CD4-positive, alpha-beta T cell treated with Interleukin-2 at 100 ng/mL for 4 hours (primary cell): ENCODE data around the gene COX6A2.
"Not testable (repeated sequence)": the region's sequence is repeated elsewhere in the genome, so short reads cannot be mapped to it uniquely, and the experiment has no call there.

Experiments
- DNase-seq: peaks from one replicate; pipeline ENCODE4 v3.0.0-alpha.2; 2020; ENCODE audit warnings: low spot score

Gene COX6A2

DNA sequence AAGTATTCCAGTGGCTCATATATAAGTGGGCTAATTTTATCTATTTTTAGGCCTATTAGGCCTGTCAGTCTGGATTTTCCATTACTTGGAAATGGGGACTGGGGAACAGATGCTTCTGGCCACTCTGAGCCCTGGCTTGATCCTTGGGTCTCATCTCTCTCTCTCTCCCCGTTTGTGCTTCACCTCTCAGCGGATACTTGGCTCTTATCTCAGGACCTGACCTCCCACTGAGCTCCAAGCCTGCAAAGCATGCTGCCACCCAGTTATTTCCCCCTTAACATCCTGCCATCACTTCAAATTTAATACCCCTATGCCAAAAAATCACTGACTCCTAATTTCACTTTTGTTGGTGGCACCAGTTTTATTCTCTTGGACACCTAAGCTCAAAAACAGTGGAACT lies 10.3 kb upstream of the COX6A2 start:
- DNase-seq = no peak

GRCh38 chr16:31436221-31437045 lies 8.3 kb upstream of the COX6A2 start:
- no peak for DNase-seq

DNA sequence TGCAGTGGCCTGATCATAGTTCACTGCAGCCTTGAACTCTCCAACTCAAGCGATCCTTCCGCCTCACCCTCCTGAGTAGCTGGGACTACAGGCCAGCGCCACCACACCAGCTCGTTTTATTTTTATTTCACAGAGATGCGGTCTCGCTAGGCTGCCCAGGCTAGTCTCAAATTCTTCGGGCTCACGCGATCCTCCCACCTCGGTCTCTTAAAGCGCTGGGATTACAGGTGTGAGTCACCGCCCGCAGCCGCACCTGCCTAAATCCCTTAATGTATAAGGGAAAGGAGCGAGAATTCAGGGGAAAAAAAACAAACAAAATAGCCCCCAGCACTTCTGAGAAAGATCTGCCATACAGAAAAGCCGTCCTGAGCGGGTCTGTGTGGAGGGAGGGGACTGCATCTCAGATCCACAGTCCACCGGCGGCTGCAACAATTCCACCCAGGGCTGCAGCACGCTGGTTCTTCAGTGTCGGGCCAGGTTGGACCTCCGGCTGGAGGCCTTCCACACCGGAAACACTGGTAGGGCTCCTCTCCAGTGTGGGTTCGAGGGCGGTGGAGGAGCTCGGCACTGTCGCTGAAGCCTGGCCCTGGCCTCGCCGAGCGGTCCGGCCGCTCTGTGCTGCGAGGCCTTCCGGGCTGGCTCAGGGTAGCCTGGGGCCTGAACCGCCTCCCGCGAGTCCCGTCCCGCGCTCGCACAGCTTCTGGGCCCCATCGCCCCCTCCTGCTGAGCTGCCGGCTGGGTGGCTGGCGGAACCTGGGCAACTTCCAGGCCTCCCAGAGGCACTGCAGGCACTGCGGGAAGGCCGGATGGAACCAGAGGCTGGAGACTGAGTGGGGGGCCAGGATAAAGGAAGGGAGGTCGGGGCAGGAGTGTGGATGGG lies 7.4 kb upstream of the COX6A2 start:
- no peak for DNase-seq

- no peak for DNase-seq
Observed at GRCh38 chr16:31430380-31431052, 2.4 kb upstream of the COX6A2 start.

DNA sequence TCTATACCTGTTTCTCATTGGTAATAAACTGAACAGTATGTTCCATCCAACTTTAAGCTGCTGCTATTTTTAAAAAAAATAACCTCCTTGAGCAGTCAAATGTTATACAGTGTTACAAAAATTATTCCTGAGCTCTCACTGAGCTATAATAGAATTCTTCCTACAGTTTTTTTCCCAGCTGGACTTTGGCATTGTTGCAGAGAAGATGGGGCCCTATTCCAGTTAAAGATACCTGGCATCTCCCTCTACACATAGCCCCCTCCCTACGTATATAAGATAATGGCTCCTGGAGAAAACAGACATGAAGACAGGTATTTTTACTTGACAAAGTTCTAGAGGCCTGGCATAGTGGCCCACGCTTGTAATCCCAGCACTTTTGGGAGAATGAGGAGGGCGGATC lies 1.6 kb upstream of the COX6A2 start:
- no peak for DNase-seq

DNA sequence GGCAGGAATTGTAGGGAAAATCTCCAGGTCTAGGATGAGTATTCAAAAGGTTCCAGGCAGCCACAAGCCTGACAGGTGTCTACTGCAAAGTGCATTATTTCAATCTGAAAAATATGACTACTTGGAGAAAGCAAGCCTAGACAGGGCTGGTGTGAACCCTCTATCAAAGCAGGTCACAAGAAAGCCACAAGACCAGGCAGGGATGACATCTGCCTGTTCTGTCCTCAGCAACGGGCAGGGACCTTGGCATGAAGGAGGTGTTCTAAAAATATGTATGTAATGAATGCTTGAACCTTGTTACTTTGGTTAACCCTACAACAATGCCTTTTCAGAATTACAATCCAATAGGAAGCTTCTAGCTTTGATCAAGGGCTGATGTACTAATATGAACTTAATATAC lies 1.2 kb upstream of the COX6A2 start:
- no peak for DNase-seq

- no peak for DNase-seq
Observed at GRCh38 chr16:31428638-31429247, 583 bp upstream of the COX6A2 start.

GRCh38 chr16:31427441-31428278 lies 500 bp downstream of the COX6A2 start:
- peak; percentile 60 for DNase-seq

DNA sequence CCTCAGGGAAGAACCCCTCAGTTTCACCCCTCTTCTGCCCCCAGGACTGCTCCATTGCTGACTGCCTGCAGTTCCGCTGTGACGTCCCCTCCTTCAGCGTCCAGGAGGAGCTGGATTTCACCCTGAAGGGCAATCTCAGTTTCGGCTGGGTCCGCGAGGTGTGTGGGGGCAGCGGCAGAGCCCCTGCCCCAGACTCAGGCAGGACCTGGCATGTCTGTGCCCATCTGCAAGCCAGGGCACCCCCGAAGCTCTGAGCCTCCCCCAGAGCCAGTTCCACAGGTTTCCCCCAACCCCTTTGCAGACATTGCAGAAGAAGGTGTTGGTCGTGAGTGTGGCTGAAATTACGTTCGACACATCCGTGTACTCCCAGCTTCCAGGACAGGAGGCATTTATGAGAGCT lies 4.4 kb downstream of the COX6A2 start:
- no peak for DNase-seq

DNA sequence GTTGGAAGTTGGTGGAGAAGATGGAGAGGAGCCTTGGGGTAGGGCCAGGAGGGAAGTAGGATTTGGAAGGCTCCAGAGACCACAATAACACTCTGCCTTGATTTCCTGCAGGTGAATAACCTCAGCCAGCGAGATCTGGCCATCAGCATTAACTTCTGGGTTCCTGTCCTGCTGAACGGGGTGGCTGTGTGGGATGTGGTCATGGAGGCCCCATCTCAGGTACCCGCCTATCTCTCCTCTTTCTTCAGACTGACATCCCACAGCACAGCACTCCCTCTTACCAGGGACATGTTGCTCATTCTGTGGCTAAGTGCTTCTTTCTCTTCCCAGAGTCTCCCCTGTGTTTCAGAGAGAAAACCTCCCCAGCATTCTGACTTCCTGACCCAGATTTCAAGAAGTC lies 4.9 kb downstream of the COX6A2 start:
- DNase-seq = no peak

DNA sequence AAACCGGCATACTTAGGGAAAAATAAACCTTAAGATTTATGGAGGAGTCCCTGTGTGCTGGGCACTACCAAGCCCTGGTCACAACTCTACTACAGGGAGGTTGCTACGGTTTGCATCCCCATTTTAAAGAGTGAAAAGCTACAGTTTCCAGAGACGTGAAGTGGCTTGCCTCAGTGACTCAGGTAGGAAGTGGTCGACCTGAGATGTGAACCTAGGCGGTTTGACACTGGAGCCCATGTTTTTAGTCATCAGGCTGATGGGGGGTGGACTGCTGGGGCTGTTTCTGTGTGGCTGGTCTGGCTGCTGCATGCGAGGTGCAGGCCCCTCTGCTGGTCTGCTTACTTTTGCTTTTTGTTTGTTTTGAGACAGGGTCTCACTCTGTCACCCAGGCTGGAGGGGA lies 6.6 kb downstream of the COX6A2 start:
- DNase-seq = peak; percentile 59

GRCh38 chr16:31420037-31420436 lies 8.1 kb downstream of the COX6A2 start:
- DNase-seq = no peak

- no peak for DNase-seq
Observed at GRCh38 chr16:31417916-31418315, 10.2 kb downstream of the COX6A2 start.

GRCh38 chr16:31417036-31417435 lies 11.1 kb downstream of the COX6A2 start:
- not testable (repeated sequence) for DNase-seq

- no peak for DNase-seq
Observed at GRCh38 chr16:31416371-31416770, 11.8 kb downstream of the COX6A2 start.

GRCh38 chr16:31414706-31415105 lies 13.5 kb downstream of the COX6A2 start:
- DNase-seq = no peak

DNA sequence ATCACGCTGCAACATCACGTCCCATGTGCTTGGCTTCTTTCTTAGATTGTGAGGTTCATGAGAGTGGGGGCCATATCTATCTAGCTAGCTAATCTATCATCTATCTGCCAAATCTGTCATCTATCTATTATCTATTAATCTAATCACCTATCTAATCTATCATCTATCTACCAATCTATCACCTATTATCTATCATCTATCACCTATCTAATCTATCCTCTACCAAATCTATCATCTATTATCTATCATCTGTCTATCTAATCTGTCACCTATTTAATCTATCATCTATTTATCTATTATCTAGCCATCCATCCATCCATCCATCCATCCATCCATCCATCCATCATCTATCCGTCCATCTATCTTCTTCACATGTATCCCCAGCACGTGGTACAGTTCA lies 14.2 kb downstream of the COX6A2 start:
- DNase-seq = no peak

DNA sequence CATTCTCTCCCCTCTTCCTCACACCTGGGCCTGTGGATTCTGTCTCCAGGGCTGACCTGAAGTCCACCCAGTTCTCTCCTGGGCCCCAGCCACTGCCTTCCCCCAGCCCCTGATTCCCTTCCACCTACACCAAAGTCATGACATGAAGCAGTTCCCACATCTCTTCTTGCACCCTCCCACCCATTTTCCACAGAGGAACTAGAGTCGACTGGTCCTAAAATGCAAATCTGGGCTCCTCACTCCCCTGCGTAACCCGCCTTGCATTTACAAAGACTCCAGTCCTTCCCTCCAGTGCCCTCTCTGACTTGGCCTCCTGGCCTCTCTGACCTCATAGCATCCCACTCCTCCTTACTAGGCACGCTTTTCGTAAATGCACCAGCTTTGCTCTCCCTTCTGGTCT lies 14.8 kb downstream of the COX6A2 start:
- DNase-seq = no peak

- no peak for DNase-seq
Observed at GRCh38 chr16:31412750-31413149, 15.4 kb downstream of the COX6A2 start.

DNA sequence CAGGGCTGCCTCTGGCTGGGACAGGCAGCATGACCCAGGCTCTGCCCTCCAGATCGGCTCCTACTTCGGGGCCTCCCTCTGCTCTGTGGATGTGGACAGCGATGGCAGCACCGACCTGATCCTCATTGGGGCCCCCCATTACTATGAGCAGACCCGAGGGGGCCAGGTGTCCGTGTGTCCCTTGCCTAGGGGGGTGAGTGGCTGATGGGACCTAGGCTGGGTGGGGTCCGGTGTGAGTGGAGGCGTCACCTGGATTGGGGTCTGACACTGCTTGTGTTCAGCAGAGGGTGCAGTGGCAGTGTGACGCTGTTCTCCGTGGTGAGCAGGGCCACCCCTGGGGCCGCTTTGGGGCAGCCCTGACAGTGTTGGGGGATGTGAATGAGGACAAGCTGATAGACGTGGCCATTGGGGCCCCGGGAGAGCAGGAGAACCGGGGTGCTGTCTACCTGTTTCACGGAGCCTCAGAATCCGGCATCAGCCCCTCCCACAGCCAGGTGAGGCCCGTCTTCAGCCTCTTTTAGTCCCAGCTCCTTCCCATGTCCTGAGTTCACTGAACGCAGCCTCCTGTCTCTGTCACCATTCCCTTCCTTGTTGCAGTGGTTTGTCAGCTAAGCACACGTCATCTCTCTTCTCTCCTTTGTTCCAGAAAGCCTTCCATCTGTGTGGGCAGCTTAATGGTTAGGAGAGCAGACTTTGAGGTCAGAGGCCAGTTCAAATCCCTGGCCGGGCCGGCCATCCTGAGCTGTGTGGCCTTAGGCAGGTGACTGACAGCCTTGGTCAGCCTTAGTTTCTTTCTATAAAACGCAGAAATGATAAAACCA lies 16.9 kb downstream of the COX6A2 start:
- no peak for DNase-seq
